ENCODE data around the gene S100Z.

Gene S100Z

GRCh38 chr5:76805821-76806505, 43.9 kb upstream of the S100Z start:
- TF ChIP-seq FOXM1 (IDR thresholded peaks at IDR 0.05; ENCODE audit: borderline replicate concordance, low read depth) (no peak), ZBTB7A (IDR thresholded peaks at IDR 0.05; ENCODE audit: low read depth) (no peak), EP300 (IDR thresholded peaks at IDR 0.05; ENCODE audit: borderline replicate concordance) (no peak), YY1 (IDR thresholded peaks at IDR 0.05; ENCODE audit: low read depth) (no peak), EGR1 (IDR thresholded peaks at IDR 0.05) (no peak), TCF12 (IDR thresholded peaks at IDR 0.05; ENCODE audit: low read depth) (no peak), CREB1 (IDR thresholded peaks at IDR 0.05; ENCODE audit: low read depth) (no peak), RAD21 (IDR thresholded peaks at IDR 0.05; ENCODE audit: low read depth) (no peak), TEAD4 (IDR thresholded peaks at IDR 0.05) (no peak), CEBPB (IDR thresholded peaks at IDR 0.05) (no peak), USF1 (IDR thresholded peaks at IDR 0.05) (no peak), NFIC (IDR thresholded peaks at IDR 0.05) (no peak), TAF1 (IDR thresholded peaks at IDR 0.05; ENCODE audit: low read depth) (no peak)
- TF ChIP-seq, protein P1, sequence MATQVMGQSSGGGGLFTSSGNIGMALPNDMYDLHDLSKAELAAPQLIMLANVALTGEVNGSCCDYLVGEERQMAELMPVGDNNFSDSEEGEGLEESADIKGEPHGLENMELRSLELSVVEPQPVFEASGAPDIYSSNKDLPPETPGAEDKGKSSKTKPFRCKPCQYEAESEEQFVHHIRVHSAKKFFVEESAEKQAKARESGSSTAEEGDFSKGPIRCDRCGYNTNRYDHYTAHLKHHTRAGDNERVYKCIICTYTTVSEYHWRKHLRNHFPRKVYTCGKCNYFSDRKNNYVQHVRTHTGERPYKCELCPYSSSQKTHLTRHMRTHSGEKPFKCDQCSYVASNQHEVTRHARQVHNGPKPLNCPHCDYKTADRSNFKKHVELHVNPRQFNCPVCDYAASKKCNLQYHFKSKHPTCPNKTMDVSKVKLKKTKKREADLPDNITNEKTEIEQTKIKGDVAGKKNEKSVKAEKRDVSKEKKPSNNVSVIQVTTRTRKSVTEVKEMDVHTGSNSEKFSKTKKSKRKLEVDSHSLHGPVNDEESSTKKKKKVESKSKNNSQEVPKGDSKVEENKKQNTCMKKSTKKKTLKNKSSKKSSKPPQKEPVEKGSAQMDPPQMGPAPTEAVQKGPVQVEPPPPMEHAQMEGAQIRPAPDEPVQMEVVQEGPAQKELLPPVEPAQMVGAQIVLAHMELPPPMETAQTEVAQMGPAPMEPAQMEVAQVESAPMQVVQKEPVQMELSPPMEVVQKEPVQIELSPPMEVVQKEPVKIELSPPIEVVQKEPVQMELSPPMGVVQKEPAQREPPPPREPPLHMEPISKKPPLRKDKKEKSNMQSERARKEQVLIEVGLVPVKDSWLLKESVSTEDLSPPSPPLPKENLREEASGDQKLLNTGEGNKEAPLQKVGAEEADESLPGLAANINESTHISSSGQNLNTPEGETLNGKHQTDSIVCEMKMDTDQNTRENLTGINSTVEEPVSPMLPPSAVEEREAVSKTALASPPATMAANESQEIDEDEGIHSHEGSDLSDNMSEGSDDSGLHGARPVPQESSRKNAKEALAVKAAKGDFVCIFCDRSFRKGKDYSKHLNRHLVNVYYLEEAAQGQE (IDR thresholded peaks at IDR 0.05; ENCODE audit: low read depth), result no peak
- TF ChIP-seq, protein P2, sequence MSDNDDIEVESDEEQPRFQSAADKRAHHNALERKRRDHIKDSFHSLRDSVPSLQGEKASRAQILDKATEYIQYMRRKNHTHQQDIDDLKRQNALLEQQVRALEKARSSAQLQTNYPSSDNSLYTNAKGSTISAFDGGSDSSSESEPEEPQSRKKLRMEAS (IDR thresholded peaks at IDR 0.05), result no peak

DNA sequence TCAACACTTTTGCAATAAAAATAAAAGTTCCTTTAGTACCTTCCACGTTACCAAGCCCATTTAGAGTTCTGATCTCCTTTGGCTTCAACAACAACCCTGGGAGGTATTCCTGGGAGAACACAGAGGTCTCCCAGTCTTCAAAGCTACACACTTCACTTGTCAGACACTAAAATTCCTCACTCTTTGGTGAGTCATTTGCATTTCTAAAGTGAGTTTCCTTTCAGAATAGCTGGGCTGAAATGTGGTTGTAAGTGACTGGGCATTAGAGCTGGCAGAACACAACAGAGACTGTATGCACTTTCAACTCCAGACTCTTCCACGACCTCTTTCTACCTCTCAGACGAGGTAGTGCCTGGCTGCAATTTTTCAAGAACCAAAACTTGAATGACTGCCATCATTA, 42.5 kb upstream of the S100Z start:
- TF ChIP-seq TEAD4 (IDR thresholded peaks at IDR 0.05) (no peak), NFIC (IDR thresholded peaks at IDR 0.05) (no peak), USF1 (IDR thresholded peaks at IDR 0.05) (no peak), TCF12 (IDR thresholded peaks at IDR 0.05; ENCODE audit: low read depth) (no peak)
- TF ChIP-seq, protein P1 (IDR thresholded peaks at IDR 0.05; ENCODE audit: low read depth), result no peak

GRCh38 chr5:76808141-76808691, 41.6 kb upstream of the S100Z start:
- TF ChIP-seq FOXM1 (IDR thresholded peaks at IDR 0.05; ENCODE audit: borderline replicate concordance, low read depth) (no peak), TCF12 (IDR thresholded peaks at IDR 0.05; ENCODE audit: low read depth) (no peak), EGR1 (IDR thresholded peaks at IDR 0.05) (no peak), CREB1 (IDR thresholded peaks at IDR 0.05; ENCODE audit: low read depth) (no peak), NFIC (IDR thresholded peaks at IDR 0.05) (no peak), USF1 (IDR thresholded peaks at IDR 0.05) (no peak), TAF1 (IDR thresholded peaks at IDR 0.05; ENCODE audit: low read depth) (no peak), CEBPB (IDR thresholded peaks at IDR 0.05) (no peak), YY1 (IDR thresholded peaks at IDR 0.05; ENCODE audit: low read depth) (no peak), EP300 (IDR thresholded peaks at IDR 0.05; ENCODE audit: borderline replicate concordance) (no peak), ZBTB7A (IDR thresholded peaks at IDR 0.05; ENCODE audit: low read depth) (no peak), RAD21 (IDR thresholded peaks at IDR 0.05; ENCODE audit: low read depth) (no peak), TEAD4 (IDR thresholded peaks at IDR 0.05) (no peak)
- TF ChIP-seq, protein P2 (IDR thresholded peaks at IDR 0.05), result no peak
- TF ChIP-seq, protein P1 (IDR thresholded peaks at IDR 0.05; ENCODE audit: low read depth), result no peak

- TF ChIP-seq FOXM1 (IDR thresholded peaks at IDR 0.05; ENCODE audit: borderline replicate concordance, low read depth) (no peak), YY1 (IDR thresholded peaks at IDR 0.05; ENCODE audit: low read depth) (no peak), RAD21 (IDR thresholded peaks at IDR 0.05; ENCODE audit: low read depth) (no peak), EGR1 (IDR thresholded peaks at IDR 0.05) (no peak), TEAD4 (IDR thresholded peaks at IDR 0.05) (no peak), CEBPB (IDR thresholded peaks at IDR 0.05) (no peak), TAF1 (IDR thresholded peaks at IDR 0.05; ENCODE audit: low read depth) (no peak)
Observed at GRCh38 chr5:76809141-76809540, 40.7 kb upstream of the S100Z start.
